Gastroesophageal sphincter (tissue), 4 donors: ENCODE measurements around the gene SH3RF3. TPM values are rescaled to one million over a fixed set of nuclear protein-coding genes. Genes with fewer than 3 reads are reported as not detected.
"Not testable (repeated sequence)": the region's sequence is repeated elsewhere in the genome, so short reads cannot be mapped to it uniquely, and the experiment has no call there.

Source experiments
- ATAC-seq: fragments of 150-250 bp; one replicate; pipeline ENCODE4 v1.9.1; 2016; ENCODE audit warnings: mild to moderate bottlenecking, moderate library complexity
- H3K27ac ChIP-seq, 4 donors: fragments of 200-600 bp; sonication (generic) in 3 of 4; 1 replicate in 3 of 4; 2 replicates in 1 of 4; pipeline ENCODE4 v1.5.1; 2016 to 2019
- H3K27me3 ChIP-seq: fragments of 200-600 bp; sonication (generic); one replicate; pipeline ENCODE4 v1.5.1; 2019
- H3K36me3 ChIP-seq, 2 donors: fragments of 200-600 bp; sonication (generic); one replicate each; pipeline ENCODE4 v1.5.1; 2019; ENCODE audit warnings: control low read depth in 1 of 2
- H3K4me1 ChIP-seq, 3 donors: fragments of 200-600 bp; sonication (generic); 1 replicate in 2 of 3; 2 replicates in 1 of 3; pipeline ENCODE4 v1.5.1; 2016 to 2019; ENCODE audit warnings: control low read depth in 2 of 3
- H3K4me3 ChIP-seq, 2 donors: fragments of 200-600 bp; sonication (generic); one replicate each; pipeline ENCODE4 v1.5.1; 2019; ENCODE audit warnings: mild to moderate bottlenecking in 1 of 2, moderate library complexity in 1 of 2
- H3K9me3 ChIP-seq, 3 donors: fragments of 200-600 bp; sonication (generic); one replicate each; pipeline ENCODE4 v1.5.1; 2017 to 2019; ENCODE audit warnings: control low read depth in 2 of 3
- EP300 ChIP-seq: sonication (generic); formaldehyde crosslinking; IDR thresholded peaks from one replicate; pipeline ENCODE4 v1.6.1; 2017; ENCODE audit warnings: antibody characterized with exemption, mild to moderate bottlenecking
- POLR2A ChIP-seq, 2 donors: fragments of 450-650 bp; IDR thresholded peaks; one replicate each; pipeline ENCODE4 v1.6.1; 2017; ENCODE audit warnings: antibody characterized with exemption in 2 of 2, mild to moderate bottlenecking in 2 of 2, moderate library complexity in 1 of 2
- POLR2AphosphoS5 ChIP-seq: sonication (generic); formaldehyde crosslinking; IDR thresholded peaks from one replicate; pipeline ENCODE4 v1.6.1; 2017; ENCODE audit warnings: antibody characterized with exemption
- WGBS, 2 donors: methylation state at CpG; one replicate each; pipeline ENCODE4 v1.1.5; 2018; ENCODE audit warnings: low coverage in 1 of 2; 5-methylcytosine and 5-hydroxymethylcytosine counted together
- total RNA-seq, 4 donors: library from RNA; depleted of rRNA; stranded (reverse); fragments of >200 nt; gene quantifications; one replicate each; pipeline ENCODE4 v1.1.0, GENCODE V29; 2016
- TF ChIP-seq, protein P1 (sequence below), 4 experiments: fragments of 200-600 bp in 2 of 4; fragments of 450-650 bp in 2 of 4; sonication (generic) in 1 of 4; IDR thresholded peaks; one replicate each; pipeline ENCODE4 v1.5.1; 2017 to 2019; ENCODE audit warnings: antibody characterized with exemption in 4 of 4, mild to moderate bottlenecking in 2 of 4, moderate library complexity in 2 of 4

The SH3RF3 gene
- total RNA-seq, 4 donors from 2014 or later, result 10.1 to 15.8 (median 13.2) TPM

DNA sequence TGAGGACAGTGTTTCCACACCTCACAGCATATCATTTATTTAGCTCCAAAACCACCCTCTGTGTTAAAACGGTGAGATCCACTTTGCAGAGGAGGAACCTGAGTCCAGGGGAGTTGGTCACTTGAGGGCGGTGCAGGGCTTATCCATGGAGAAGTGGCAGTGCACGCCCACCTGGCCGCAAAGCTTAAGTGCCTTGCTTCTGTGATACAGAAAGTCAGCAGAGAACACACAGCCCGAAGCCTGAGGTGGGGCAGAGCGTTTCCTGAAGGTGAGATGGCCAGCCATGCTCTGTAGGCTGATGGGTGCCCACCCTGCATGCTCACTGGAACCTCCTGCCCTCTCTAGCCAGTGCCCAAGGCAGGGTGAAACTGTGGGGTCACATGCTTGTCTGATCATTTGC, 87.3 kb downstream of the SH3RF3 start:
- Histone ChIP-seq H3K27ac (no peak overlapping the region), H3K4me3 (no peak overlapping the region), H3K36me3 (no peaks in the 10 kb centered on the region), H3K9me3 (no peaks in the 10 kb centered on the region), H3K4me1 (peaks cover 0 to 28% (median 3%) of the 10 kb centered on the region in 3 donors), H3K27me3 (no peaks in the 10 kb centered on the region)
- WGBS, 2 donors, result 80 to 85% methylated on average over 1 to 4 of the region's 6 CpGs
- peak; percentile 21 for ATAC-seq
- TF ChIP-seq, protein P1, sequence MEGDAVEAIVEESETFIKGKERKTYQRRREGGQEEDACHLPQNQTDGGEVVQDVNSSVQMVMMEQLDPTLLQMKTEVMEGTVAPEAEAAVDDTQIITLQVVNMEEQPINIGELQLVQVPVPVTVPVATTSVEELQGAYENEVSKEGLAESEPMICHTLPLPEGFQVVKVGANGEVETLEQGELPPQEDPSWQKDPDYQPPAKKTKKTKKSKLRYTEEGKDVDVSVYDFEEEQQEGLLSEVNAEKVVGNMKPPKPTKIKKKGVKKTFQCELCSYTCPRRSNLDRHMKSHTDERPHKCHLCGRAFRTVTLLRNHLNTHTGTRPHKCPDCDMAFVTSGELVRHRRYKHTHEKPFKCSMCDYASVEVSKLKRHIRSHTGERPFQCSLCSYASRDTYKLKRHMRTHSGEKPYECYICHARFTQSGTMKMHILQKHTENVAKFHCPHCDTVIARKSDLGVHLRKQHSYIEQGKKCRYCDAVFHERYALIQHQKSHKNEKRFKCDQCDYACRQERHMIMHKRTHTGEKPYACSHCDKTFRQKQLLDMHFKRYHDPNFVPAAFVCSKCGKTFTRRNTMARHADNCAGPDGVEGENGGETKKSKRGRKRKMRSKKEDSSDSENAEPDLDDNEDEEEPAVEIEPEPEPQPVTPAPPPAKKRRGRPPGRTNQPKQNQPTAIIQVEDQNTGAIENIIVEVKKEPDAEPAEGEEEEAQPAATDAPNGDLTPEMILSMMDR (IDR thresholded peaks at IDR 0.05), result no peak
- TF ChIP-seq EP300 (no peak), POLR2A (IDR thresholded peaks at IDR 0.05) (no peak), POLR2AphosphoS5 (no peak)

DNA sequence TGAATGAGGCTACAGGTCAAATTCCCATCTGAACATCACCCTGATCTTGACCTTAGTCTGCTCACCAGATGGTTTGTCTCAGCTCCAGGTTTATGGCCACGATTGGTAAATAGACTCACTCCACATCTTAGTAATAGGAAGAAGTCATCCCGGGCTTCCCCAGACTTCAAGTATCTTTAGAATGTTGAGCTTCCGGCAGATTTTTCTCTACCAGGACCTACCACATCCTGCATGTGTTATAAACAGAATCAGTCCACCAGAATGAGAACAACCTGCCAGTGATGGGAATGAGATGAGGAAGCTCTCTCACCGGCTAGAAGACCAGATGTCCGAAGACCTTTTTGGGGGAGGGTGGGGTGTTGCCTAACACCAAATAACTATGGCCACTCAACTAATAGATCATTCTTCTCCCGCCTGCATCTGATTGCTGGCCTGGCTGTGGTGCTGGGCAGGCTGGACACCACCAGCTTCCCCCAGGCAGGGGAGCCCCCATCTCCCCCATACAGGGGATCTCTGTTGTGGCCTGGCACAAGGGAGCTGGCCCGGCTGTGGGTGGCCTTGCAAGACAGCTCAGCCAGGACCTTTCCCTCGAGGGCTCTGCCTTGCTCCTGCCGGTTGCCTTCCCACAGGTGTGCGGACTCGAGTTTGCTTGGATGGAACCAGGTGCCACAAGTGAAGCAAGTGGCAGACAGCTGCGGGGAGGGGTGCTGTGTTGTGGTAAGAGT, 88.5 kb downstream of the SH3RF3 start:
- H3K27me3 ChIP-seq, result no peaks in the 10 kb centered on the region
- ATAC-seq, result no peak
- H3K4me1 ChIP-seq, result peaks cover 0 to 27% (median 3%) of the 10 kb centered on the region in 3 donors
- 66% methylated on average over 8 of the region's 12 CpGs; no CpG with 5 or more reads in 1 of the 2 donors for WGBS, 2 donors
- H3K36me3 ChIP-seq, result no peaks in the 10 kb centered on the region
- no peak overlapping the region for H3K4me3 ChIP-seq
- no peaks in the 10 kb centered on the region for H3K9me3 ChIP-seq
- TF ChIP-seq POLR2A (IDR thresholded peaks at IDR 0.05) (no peak), POLR2AphosphoS5 (no peak)
- H3K27ac ChIP-seq, result peak overlapping the region in 2 of 4 donors; percentile 46

DNA sequence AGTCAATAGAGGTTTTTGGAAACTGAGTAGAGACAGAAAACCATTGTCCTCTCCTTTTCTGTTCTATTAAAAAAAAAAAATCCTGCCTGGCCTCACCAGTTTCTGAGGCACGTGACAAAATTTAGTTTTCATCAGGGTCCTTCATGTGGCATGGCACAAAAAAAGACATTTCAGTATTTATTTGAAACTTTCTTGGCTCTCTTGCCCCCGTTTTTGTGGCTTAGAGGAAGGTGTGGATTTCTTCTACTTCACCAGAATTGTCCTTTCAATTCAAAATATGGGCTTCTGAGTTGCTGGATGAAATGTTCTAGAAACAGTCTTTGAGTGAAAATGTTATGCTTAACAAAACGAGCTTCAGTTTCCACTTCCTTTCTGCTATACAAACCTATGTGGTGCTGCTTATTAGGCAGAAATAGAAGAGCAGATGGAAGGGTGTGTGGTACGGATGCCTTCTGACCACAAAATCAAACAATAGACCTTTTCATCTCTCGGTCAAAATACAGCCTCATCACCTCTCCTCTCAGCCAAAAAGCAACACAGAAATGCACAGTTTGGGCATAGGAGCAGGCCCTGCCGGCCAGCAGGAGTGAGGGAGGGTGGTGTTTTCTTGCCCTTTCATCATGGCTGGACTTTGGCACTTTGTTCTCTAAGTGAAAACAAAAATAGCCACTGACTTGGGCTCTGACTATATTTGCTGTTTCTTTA, 89.2 kb downstream of the SH3RF3 start:
- peak overlapping the region in 2 of 4 donors; percentile 46 for H3K27ac ChIP-seq
- no peak for TF ChIP-seq POLR2AphosphoS5
- no peak overlapping the region for H3K4me3 ChIP-seq
- WGBS, 2 donors, result 61 to 63% methylated on average over 5 to 6 of the region's 6 CpGs
- peaks cover 0 to 27% (median 3%) of the 10 kb centered on the region in 3 donors for H3K4me1 ChIP-seq
- no peak for ATAC-seq
- H3K36me3 ChIP-seq, result no peaks in the 10 kb centered on the region
- H3K9me3 ChIP-seq, result no peaks in the 10 kb centered on the region
- no peaks in the 10 kb centered on the region for H3K27me3 ChIP-seq

DNA sequence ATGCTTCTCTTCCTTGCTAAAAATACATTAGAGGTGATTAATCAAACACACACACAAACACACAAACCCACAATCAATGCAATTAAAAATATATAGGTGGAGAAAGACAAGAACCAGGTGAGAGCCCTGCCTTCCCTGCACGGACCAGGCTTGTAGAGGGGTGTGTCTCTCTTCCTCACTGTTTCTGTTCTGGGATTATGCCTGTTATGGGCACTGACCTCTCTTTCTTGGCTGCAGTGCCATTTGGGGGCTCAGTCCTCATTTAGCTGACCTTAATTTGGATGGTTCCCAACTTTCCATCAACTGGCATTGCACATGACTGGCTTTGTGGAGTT, 89.8 kb downstream of the SH3RF3 start:
- 20 to 31% methylated on average over 1 of the region's 1 CpG for WGBS, 2 donors
- TF ChIP-seq, protein P1 (IDR thresholded peaks at IDR 0.05), result no peak
- no peak for TF ChIP-seq POLR2A (IDR thresholded peaks at IDR 0.05)
- TF ChIP-seq POLR2AphosphoS5, result no peak
- TF ChIP-seq EP300, result no peak
- H3K9me3 ChIP-seq, result no peaks in the 10 kb centered on the region
- no peaks in the 10 kb centered on the region for H3K36me3 ChIP-seq
- no peak overlapping the region for H3K27ac ChIP-seq
- H3K4me3 ChIP-seq, result no peak overlapping the region
- no peak for ATAC-seq
- no peaks in the 10 kb centered on the region for H3K27me3 ChIP-seq
- H3K4me1 ChIP-seq, result peaks cover 0 to 26% (median 3%) of the 10 kb centered on the region in 3 donors

DNA sequence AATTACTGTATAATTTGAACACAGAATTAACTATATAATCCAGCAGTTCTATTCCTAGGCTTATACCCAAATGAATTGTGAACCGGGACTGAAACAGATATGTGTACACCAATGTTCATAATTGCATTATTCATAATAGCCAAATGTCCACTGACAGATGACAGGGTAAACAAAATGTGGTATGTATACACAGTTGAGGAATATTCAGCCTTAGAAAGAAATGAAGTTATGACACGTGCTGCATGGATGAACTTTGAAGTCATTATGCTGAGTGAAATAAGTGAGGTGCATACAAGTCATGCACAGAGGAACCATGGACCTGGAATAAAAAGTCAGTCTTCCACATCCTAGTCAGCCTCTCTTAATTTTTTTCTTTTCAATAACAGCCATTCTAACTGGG, 91.9 kb downstream of the SH3RF3 start:
- H3K4me1 ChIP-seq, result peaks cover 0 to 19% (median 3%) of the 10 kb centered on the region in 3 donors
- no peak for ATAC-seq
- H3K36me3 ChIP-seq, result no peaks in the 10 kb centered on the region
- H3K27me3 ChIP-seq, result no peaks in the 10 kb centered on the region
- no peak overlapping the region for H3K4me3 ChIP-seq
- WGBS, 2 donors, result 63 to 91% methylated on average over 2 of the region's 2 CpGs
- no peak overlapping the region for H3K27ac ChIP-seq
- TF ChIP-seq EP300 (no peak), POLR2AphosphoS5 (no peak), POLR2A (IDR thresholded peaks at IDR 0.05) (no peak)
- TF ChIP-seq, protein P1 (IDR thresholded peaks at IDR 0.05), result no peak
- no peaks in the 10 kb centered on the region for H3K9me3 ChIP-seq

DNA sequence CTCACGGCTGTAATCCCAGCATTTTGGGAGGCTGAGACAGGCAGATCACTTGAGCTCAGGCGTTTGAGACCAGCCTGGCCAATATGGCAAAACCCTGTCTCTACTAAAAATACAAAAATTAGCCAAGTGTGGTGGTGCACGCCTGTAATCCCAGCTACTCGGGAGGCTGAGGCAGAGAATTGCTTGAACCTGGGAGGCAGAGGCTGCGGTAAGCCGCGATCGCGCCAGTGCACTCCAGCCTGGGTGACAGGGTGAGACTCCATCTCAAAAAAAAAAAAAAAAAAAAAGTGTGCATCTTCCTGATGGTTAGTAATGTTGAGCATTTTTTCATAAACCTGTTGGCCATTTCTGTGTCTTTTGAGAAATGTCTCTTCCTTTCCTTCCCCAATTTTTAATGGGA, 92.3 kb downstream of the SH3RF3 start:
- not testable (repeated sequence) for H3K27me3 ChIP-seq, ATAC-seq
- 98 to 100% methylated on average over 2 to 6 of the region's 9 CpGs for WGBS, 2 donors

More for the DNA sequence above, 92.3 kb downstream of the SH3RF3 start:
- H3K36me3 ChIP-seq, H3K4me3 ChIP-seq, H3K9me3 ChIP-seq, H3K27ac ChIP-seq: not testable (repeated sequence)
- H3K4me1 ChIP-seq, result peaks cover 0 to 19% (median 3%) of the 10 kb centered on the region in 3 donors
